Measurements from ENCODE around the gene TOMM40. TPM values are rescaled to one million over a fixed set of nuclear protein-coding genes. Genes with fewer than 3 reads are reported as not detected.

The TOMM40 gene
- polyA plus RNA-seq (2013) = 49.1 and 50.5 TPM in 2 replicates

- no peak for DNase-seq
- WGBS (ENCODE audit: extremely low coverage, insufficient coverage, insufficient read length) = no CpG with 5 or more reads among the region's 81 CpGs
- Histone ChIP-seq H3K27ac (ENCODE audit: low read depth, low read length) (peak within 1 kb of the TSS; percentile 50), H3K14ac (ENCODE audit: low read length) (peak within 1 kb of the TSS; percentile 84), H3K23ac (ENCODE audit: low read length) (no peak within 1 kb of the TSS), H3K9ac (ENCODE audit: low read length) (peak within 1 kb of the TSS; percentile 51), H3K79me2 (ENCODE audit: control insufficient read depth, insufficient read depth, low read length, poor library complexity) (peaks cover 12% of the 10 kb centered on the region), H3K18ac (ENCODE audit: low read length) (peak within 1 kb of the TSS; percentile 74), H2AFZ (ENCODE audit: insufficient read depth, low read length, poor library complexity) (peak within 1 kb of the TSS; percentile 78), H3K4me1 (ENCODE audit: control insufficient read depth in 1 of 2, insufficient read depth in 2 of 2, low read length in 2 of 2) (peaks cover 6 to 10% of the 10 kb centered on the region in 2 experiments), H3K79me1 (ENCODE audit: low read length) (peaks cover 5% of the 10 kb centered on the region), H2BK120ac (ENCODE audit: insufficient read depth, low read length, poor library complexity) (peak within 1 kb of the TSS; percentile 49), H4K12ac (ENCODE audit: low read depth, low read length) (peak within 1 kb of the TSS; percentile 85), H2BK5ac (ENCODE audit: low read depth, low read length, poor library complexity) (peak within 1 kb of the TSS; percentile 61), H2AK5ac (ENCODE audit: low read length) (no peak within 1 kb of the TSS), H3K9me3 (ENCODE audit: insufficient read depth, low read depth, low read length) (peaks cover 2% of the 10 kb centered on the region), H4K8ac (ENCODE audit: low read depth, low read length) (peak within 1 kb of the TSS; percentile 94), H3K4ac (ENCODE audit: low read depth, low read length) (peak within 1 kb of the TSS; percentile 84), H4K91ac (ENCODE audit: low read depth, low read length) (peak within 1 kb of the TSS; percentile 70), H3K36me3 (ENCODE audit: control insufficient read depth in 1 of 2, insufficient read depth in 2 of 2, low read length in 2 of 2) (peaks cover 58 to 59% of the 10 kb centered on the region in 2 experiments), H3K4me3 (ENCODE audit: low read depth, low read length) (peak within 1 kb of the TSS; percentile 93), H3K27me3 (ENCODE audit: insufficient read depth, low read length) (no peaks in the 10 kb centered on the region), H3K4me2 (ENCODE audit: low read length) (peak within 1 kb of the TSS; percentile 71), H2BK12ac (ENCODE audit: low read length) (no peak within 1 kb of the TSS)
Observed at GRCh38 chr19:44891016-44891882, at the start of gene TOMM40. Gene TOMM40 (plus strand): TSS chr19:44891254. CDS start chr19:44891416, 162 bp downstream.

GRCh38 chr19:44845286-44845611 is 45.8 kb upstream of the TOMM40 start:
- H2BK12ac ChIP-seq (ENCODE audit: low read length) = no peak overlapping the region
- H3K36me3 ChIP-seq (ENCODE audit: control insufficient read depth in 1 of 2, insufficient read depth in 2 of 2, low read length in 2 of 2) = no peaks in the 10 kb centered on the region
- peak overlapping the region; percentile 3 for H4K91ac ChIP-seq (ENCODE audit: low read depth, low read length)
- peak in 1 of 2 donors; percentile 5 for DNase-seq
- no peak overlapping the region for H2BK5ac ChIP-seq (ENCODE audit: low read depth, low read length, poor library complexity)
- H4K8ac ChIP-seq (ENCODE audit: low read depth, low read length) = peak overlapping the region; percentile 27
- H3K9ac ChIP-seq (ENCODE audit: low read length) = no peak overlapping the region
- H3K23ac ChIP-seq (ENCODE audit: low read length) = no peak overlapping the region
- peak overlapping the region; percentile 63 for H3K27ac ChIP-seq (ENCODE audit: low read depth, low read length)
- peaks cover 16 to 21% of the 10 kb centered on the region in 2 experiments for H3K4me1 ChIP-seq (ENCODE audit: control insufficient read depth in 1 of 2, insufficient read depth in 2 of 2, low read length in 2 of 2)
- H4K12ac ChIP-seq (ENCODE audit: low read depth, low read length) = peak overlapping the region; percentile 35
- H3K9me3 ChIP-seq (ENCODE audit: insufficient read depth, low read depth, low read length) = peaks cover 1% of the 10 kb centered on the region
- peak overlapping the region; percentile 25 for H3K18ac ChIP-seq (ENCODE audit: low read length)
- H3K79me1 ChIP-seq (ENCODE audit: low read length) = peaks cover 40% of the 10 kb centered on the region
- H3K4me2 ChIP-seq (ENCODE audit: low read length) = peak overlapping the region; percentile 82
- H3K14ac ChIP-seq (ENCODE audit: low read length) = no peak overlapping the region
- H3K27me3 ChIP-seq (ENCODE audit: insufficient read depth, low read length) = no peaks in the 10 kb centered on the region
- no peak overlapping the region for H2AK5ac ChIP-seq (ENCODE audit: low read length)
- H3K4me3 ChIP-seq (ENCODE audit: low read depth, low read length) = no peak overlapping the region
- H3K4ac ChIP-seq (ENCODE audit: low read depth, low read length) = no peak overlapping the region
- H3K79me2 ChIP-seq (ENCODE audit: control insufficient read depth, insufficient read depth, low read length, poor library complexity) = peaks cover 39% of the 10 kb centered on the region
- H2BK120ac ChIP-seq (ENCODE audit: insufficient read depth, low read length, poor library complexity) = peak overlapping the region; percentile 19
- WGBS (ENCODE audit: extremely low coverage, insufficient coverage, insufficient read length) = no CpG with 5 or more reads among the region's 12 CpGs
- peak overlapping the region; percentile 95 for H2AFZ ChIP-seq (ENCODE audit: insufficient read depth, low read length, poor library complexity)

GRCh38 chr19:44845612-44846454 is 45.2 kb upstream of the TOMM40 start, which contains the start of gene NECTIN2:
Gene NECTIN2 (plus strand): TSS chr19:44846297. CDS start chr19:44846526, 229 bp downstream.
- Histone ChIP-seq H3K23ac (ENCODE audit: low read length) (no peak within 1 kb of the TSS), H3K36me3 (ENCODE audit: control insufficient read depth in 1 of 2, insufficient read depth in 2 of 2, low read length in 2 of 2) (no peaks in the 10 kb centered on the region), H3K14ac (ENCODE audit: low read length) (peak within 1 kb of the TSS; percentile 99), H4K91ac (ENCODE audit: low read depth, low read length) (peak within 1 kb of the TSS; percentile 99), H3K4me1 (ENCODE audit: control insufficient read depth in 1 of 2, insufficient read depth in 2 of 2, low read length in 2 of 2) (peaks cover 22 to 27% of the 10 kb centered on the region in 2 experiments), H2AFZ (ENCODE audit: insufficient read depth, low read length, poor library complexity) (peak within 1 kb of the TSS; percentile 95), H3K79me2 (ENCODE audit: control insufficient read depth, insufficient read depth, low read length, poor library complexity) (peaks cover 44% of the 10 kb centered on the region), H3K27me3 (ENCODE audit: insufficient read depth, low read length) (no peaks in the 10 kb centered on the region), H2BK12ac (ENCODE audit: low read length) (peak within 1 kb of the TSS; percentile 85), H3K27ac (ENCODE audit: low read depth, low read length) (peak within 1 kb of the TSS; percentile 99), H3K79me1 (ENCODE audit: low read length) (peaks cover 40% of the 10 kb centered on the region), H3K4ac (ENCODE audit: low read depth, low read length) (peak within 1 kb of the TSS; percentile 100), H2BK120ac (ENCODE audit: insufficient read depth, low read length, poor library complexity) (peak within 1 kb of the TSS; percentile 98), H3K9me3 (ENCODE audit: insufficient read depth, low read depth, low read length) (peaks cover 1% of the 10 kb centered on the region), H3K4me2 (ENCODE audit: low read length) (peak within 1 kb of the TSS; percentile 83), H3K9ac (ENCODE audit: low read length) (peak within 1 kb of the TSS; percentile 96), H2AK5ac (ENCODE audit: low read length) (peak within 1 kb of the TSS; percentile 97), H4K12ac (ENCODE audit: low read depth, low read length) (peak within 1 kb of the TSS; percentile 82), H3K18ac (ENCODE audit: low read length) (peak within 1 kb of the TSS; percentile 98), H3K4me3 (ENCODE audit: low read depth, low read length) (peak within 1 kb of the TSS; percentile 95), H2BK5ac (ENCODE audit: low read depth, low read length, poor library complexity) (peak within 1 kb of the TSS; percentile 99), H4K8ac (ENCODE audit: low read depth, low read length) (peak within 1 kb of the TSS; percentile 90)
- WGBS (ENCODE audit: extremely low coverage, insufficient coverage, insufficient read length) = no CpG with 5 or more reads among the region's 67 CpGs
- peak; percentile 98 to 99 for DNase-seq

Data from trophoblast cell (in vitro differentiated cells and primary cell).